OCI-LY1 (cell line): ENCODE results near the gene MAP3K19.
A peak's percentile ranks its signal among the peaks of the same experiment; 100 is the strongest.

Experiments used
- H2AFZ ChIP-seq: fragments of 200-600 bp; sonication (generic), shearing (Covaris generic); 2 replicates; pipeline ENCODE4 v1.6.0; 2014; ENCODE audit warnings: antibody characterized with exemption, mild to moderate bottlenecking, low read length
- H3F3A ChIP-seq: fragments of 200-600 bp; sonication (generic), shearing (Covaris generic); 2 replicates; pipeline ENCODE4 v1.6.0; 2014; ENCODE audit warnings: mild to moderate bottlenecking, antibody characterized with exemption, low read length, moderate library complexity; ENCODE audit not compliant: insufficient read depth
- H3K27ac ChIP-seq: fragments of 200-600 bp; sonication (generic); 2 replicates; pipeline ENCODE4 v1.5.1; 2014; ENCODE audit warnings: low read length, mixed run types, mild to moderate bottlenecking, low read depth; ENCODE audit not compliant: poor library complexity, severe bottlenecking
- H3K27me3 ChIP-seq: fragments of 200-600 bp; sonication (generic); 2 replicates; pipeline ENCODE4 v1.6.0; 2014; ENCODE audit warnings: antibody characterized with exemption, mild to moderate bottlenecking, low read length, moderate library complexity; ENCODE audit not compliant: insufficient read depth
- H3K36me3 ChIP-seq: fragments of 200-600 bp; sonication (generic); 2 replicates; pipeline ENCODE4 v1.6.1; 2014; ENCODE audit warnings: mild to moderate bottlenecking, antibody characterized with exemption, low read length, moderate library complexity, mixed read lengths; ENCODE audit not compliant: insufficient read depth
- H3K4me1 ChIP-seq: fragments of 200-600 bp; sonication (generic); 2 replicates; pipeline ENCODE4 v1.5.1; 2014; ENCODE audit warnings: mild to moderate bottlenecking, low read length, moderate library complexity; ENCODE audit not compliant: insufficient read depth, severe bottlenecking
- H3K4me2 ChIP-seq: fragments of 200-600 bp; sonication (generic), shearing (Covaris generic); 2 replicates; pipeline ENCODE4 v1.6.1; 2014; ENCODE audit warnings: low read length
- H3K4me3 ChIP-seq: fragments of 200-600 bp; sonication (generic); 2 replicates; pipeline ENCODE4 v1.5.1; 2014; ENCODE audit warnings: low read length, low read depth, mild to moderate bottlenecking, mixed read lengths; ENCODE audit not compliant: poor library complexity, severe bottlenecking
- H3K79me2 ChIP-seq: fragments of 200-600 bp; shearing (Covaris generic); 2 replicates; pipeline ENCODE4 v1.6.1; 2016; ENCODE audit warnings: mixed run types, low read length, mixed read lengths; ENCODE audit not compliant: insufficient read depth
- H3K9ac ChIP-seq: fragments of 200-600 bp; sonication (generic), shearing (Covaris generic); 2 replicates; pipeline ENCODE4 v1.6.1; 2014; ENCODE audit warnings: mild to moderate bottlenecking, low read length, mixed read lengths
- H3K9me2 ChIP-seq: fragments of 200-600 bp; sonication (generic), shearing (Covaris generic); 2 replicates; pipeline ENCODE4 v1.6.1; 2014; ENCODE audit warnings: low read depth, mild to moderate bottlenecking, low read length, mixed read lengths
- H3K9me3 ChIP-seq: fragments of 200-600 bp; shearing (Covaris generic); 2 replicates; pipeline ENCODE4 v1.6.1; 2014; ENCODE audit warnings: low read length, mixed read lengths
- H4K20me1 ChIP-seq: fragments of 200-600 bp; sonication (generic), shearing (Covaris generic); 2 replicates; pipeline ENCODE4 v1.6.0; 2016; ENCODE audit warnings: mild to moderate bottlenecking, low read length; ENCODE audit not compliant: insufficient read depth
- CTCF ChIP-seq: fragments of 200-600 bp; sonication (generic), shearing (Covaris generic); IDR thresholded peaks from 2 replicates; pipeline ENCODE4 v1.5.1; 2017; ENCODE audit warnings: mild to moderate bottlenecking, antibody characterized with exemption, low read length, moderate library complexity, mixed read lengths
- EZH2 ChIP-seq: fragments of 200-600 bp; sonication (generic), shearing (Covaris generic); IDR thresholded peaks from 2 replicates; pipeline ENCODE4 v1.8.0; 2017; ENCODE audit warnings: borderline replicate concordance, mixed run types, mild to moderate bottlenecking, antibody characterized with exemption, low read length, moderate library complexity, mixed read lengths

The MAP3K19 gene

GRCh38 chr2:135005753-135006152 is 41.5 kb downstream of the MAP3K19 start:
- no peak overlapping the region for H3K4me3 ChIP-seq
- no peaks in the 10 kb centered on the region for H3K79me2 ChIP-seq
- no peaks in the 10 kb centered on the region for H3K9me3 ChIP-seq
- no peaks in the 10 kb centered on the region for H3K36me3 ChIP-seq
- H3K27ac ChIP-seq: no peak overlapping the region
- H4K20me1 ChIP-seq: no peaks in the 10 kb centered on the region
- no peak overlapping the region for H3K9ac ChIP-seq
- H3K9me2 ChIP-seq: no peaks in the 10 kb centered on the region
- no peak for TF ChIP-seq EZH2
- TF ChIP-seq CTCF: no peak
- H3F3A ChIP-seq: no peaks in the 10 kb centered on the region
- no peak overlapping the region for H2AFZ ChIP-seq
- H3K4me2 ChIP-seq: no peak overlapping the region
- H3K4me1 ChIP-seq: peaks cover 4% of the 10 kb centered on the region
- H3K27me3 ChIP-seq: no peaks in the 10 kb centered on the region

- no peaks in the 10 kb centered on the region for H3K9me3 ChIP-seq
- H3K27ac ChIP-seq: no peak overlapping the region
- H3K9me2 ChIP-seq: no peaks in the 10 kb centered on the region
- H3K4me1 ChIP-seq: peaks cover 4% of the 10 kb centered on the region
- no peaks in the 10 kb centered on the region for H3F3A ChIP-seq
- no peak overlapping the region for H3K4me3 ChIP-seq
- no peaks in the 10 kb centered on the region for H3K36me3 ChIP-seq
- H3K79me2 ChIP-seq: no peaks in the 10 kb centered on the region
- H3K4me2 ChIP-seq: no peak overlapping the region
- H4K20me1 ChIP-seq: no peaks in the 10 kb centered on the region
- no peaks in the 10 kb centered on the region for H3K27me3 ChIP-seq
- TF ChIP-seq CTCF (peak; percentile 93), EZH2 (no peak)
- H3K9ac ChIP-seq: no peak overlapping the region
- no peak overlapping the region for H2AFZ ChIP-seq
These were observed 43.1 kb downstream of the MAP3K19 start for GRCh38 chr2:135004005-135004746.

- Histone ChIP-seq H3K4me2 (no peak overlapping the region), H3K27ac (no peak overlapping the region), H3F3A (no peaks in the 10 kb centered on the region), H3K27me3 (no peaks in the 10 kb centered on the region), H3K4me3 (no peak overlapping the region), H3K36me3 (no peaks in the 10 kb centered on the region), H3K9me2 (no peaks in the 10 kb centered on the region), H3K9ac (no peak overlapping the region), H2AFZ (no peak overlapping the region), H4K20me1 (no peaks in the 10 kb centered on the region), H3K9me3 (no peaks in the 10 kb centered on the region), H3K79me2 (no peaks in the 10 kb centered on the region), H3K4me1 (peaks cover 4% of the 10 kb centered on the region)
- TF ChIP-seq EZH2 (no peak), CTCF (no peak)
These were observed 44.4 kb downstream of the MAP3K19 start for GRCh38 chr2:135002836-135003235.
